Measurements from ENCODE around the gene TMEM25. TPM values are rescaled to one million over a fixed set of nuclear protein-coding genes. Genes with fewer than 3 reads are reported as not detected.

Gene TMEM25
- total and polyA plus RNA-seq, 4 donors = 5.5 to 19.9 (median 7.2) TPM

GRCh38 chr11:118519549-118519948 is 11.4 kb upstream of the TMEM25 start (continued):
- peak; percentile 94 for TF ChIP-seq SP1 (IDR thresholded peaks at IDR 0.05)
- TF ChIP-seq NR2F2 (IDR thresholded peaks at IDR 0.05) = no peak
- TF ChIP-seq HNF4G (IDR thresholded peaks at IDR 0.05) = peak; percentile 89
- peak in 1 of 2 donors; percentile 34 for TF ChIP-seq RAD21 (IDR thresholded peaks at IDR 0.05)
- TF ChIP-seq RXRA (IDR thresholded peaks at IDR 0.05) = peak; percentile 97 to 99
- no peak for TF ChIP-seq ATF3 (IDR thresholded peaks at IDR 0.05)
- TF ChIP-seq TAF1 (conservative IDR thresholded peaks at IDR 0.05) = no peak
- no peak for TF ChIP-seq FOXA2 (IDR thresholded peaks at IDR 0.05)
- peak; percentile 41 for TF ChIP-seq MAX (IDR thresholded peaks at IDR 0.05)

- H3K36me3 ChIP-seq (ENCODE audit: control insufficient read depth in 4 of 4, insufficient read depth in 3 of 4, low read depth in 1 of 4, low read length in 3 of 4) = peaks cover 5 to 22% (median 14%) of the 10 kb centered on the region in 4 donors
- no peak for DNase-seq (ENCODE audit: low spot score)
- H3K9me3 ChIP-seq (ENCODE audit: control insufficient read depth in 4 of 4, low read length in 3 of 4) = no peaks in the 10 kb centered on the region
- H3K27ac ChIP-seq (ENCODE audit: low read depth in 1 of 2, low read length in 2 of 2) = no peak overlapping the region
- 79% methylated on average over 13 of the region's 13 CpGs for WGBS
- no peak overlapping the region for H3K4me3 ChIP-seq (ENCODE audit: low read depth in 1 of 3, low read length in 3 of 3)
- peaks cover 17 to 75% (median 65%) of the 10 kb centered on the region in 4 donors for H3K4me1 ChIP-seq (ENCODE audit: control insufficient read depth in 4 of 4, insufficient read depth in 4 of 4, low read length in 3 of 4)
- H3K9ac ChIP-seq (ENCODE audit: low read depth in 1 of 2, low read length in 2 of 2) = no peak overlapping the region
- no peak for TF ChIP-seq JUND (IDR thresholded peaks at IDR 0.05)
- TF ChIP-seq ZBTB33 (IDR thresholded peaks at IDR 0.05) = no peak
- no peak for TF ChIP-seq RXRA (IDR thresholded peaks at IDR 0.05)
- TF ChIP-seq ATF3 (IDR thresholded peaks at IDR 0.05) = no peak
- no peak for TF ChIP-seq HNF4G (IDR thresholded peaks at IDR 0.05)
- no peak for TF ChIP-seq NR2F2 (IDR thresholded peaks at IDR 0.05)
- TF ChIP-seq REST (IDR thresholded peaks at IDR 0.05) = no peak
- no peaks in the 10 kb centered on the region for H3K27me3 ChIP-seq (ENCODE audit: control insufficient read depth in 4 of 4, insufficient read depth in 4 of 4, low read length in 3 of 4)
Measured at GRCh38 chr11:118521892-118522311, 9.1 kb upstream of the TMEM25 start.

GRCh38 chr11:118522571-118523072 is 8.4 kb upstream of the TMEM25 start:
- Histone ChIP-seq H3K27me3 (ENCODE audit: control insufficient read depth in 4 of 4, insufficient read depth in 4 of 4, low read length in 3 of 4) (no peaks in the 10 kb centered on the region), H3K4me3 (ENCODE audit: low read depth in 1 of 3, low read length in 3 of 3) (no peak overlapping the region), H3K9ac (ENCODE audit: low read depth in 1 of 2, low read length in 2 of 2) (no peak overlapping the region), H3K4me1 (ENCODE audit: control insufficient read depth in 4 of 4, insufficient read depth in 4 of 4, low read length in 3 of 4) (peaks cover 17 to 74% (median 65%) of the 10 kb centered on the region in 4 donors), H3K9me3 (ENCODE audit: control insufficient read depth in 4 of 4, low read length in 3 of 4) (no peaks in the 10 kb centered on the region), H3K27ac (ENCODE audit: low read depth in 1 of 2, low read length in 2 of 2) (no peak overlapping the region), H3K36me3 (ENCODE audit: control insufficient read depth in 4 of 4, insufficient read depth in 3 of 4, low read depth in 1 of 4, low read length in 3 of 4) (peaks cover 5 to 22% (median 14%) of the 10 kb centered on the region in 4 donors)
- TF ChIP-seq RXRA (IDR thresholded peaks at IDR 0.05) = peak in 1 of 2 donors; percentile 21
- peak; percentile 57 to 75 for TF ChIP-seq RAD21 (IDR thresholded peaks at IDR 0.05)
- TF ChIP-seq CTCF (IDR thresholded peaks at IDR 0.05; ENCODE audit: low read depth, low read length, missing input control) = peak; percentile 26
- no peak for TF ChIP-seq GABPA (IDR thresholded peaks at IDR 0.05 in 1 of 2, conservative IDR thresholded peaks at IDR 0.05 in 1 of 2)
- DNase-seq (ENCODE audit: low spot score) = no peak
- WGBS = 37% methylated on average over 6 of the region's 6 CpGs
